ENCODE results near the gene TXNRD1. TPM values are rescaled to one million over a fixed set of nuclear protein-coding genes. Genes with fewer than 3 reads are reported as not detected.

The TXNRD1 gene
- total and polyA plus RNA-seq, 8 donors, result 8.1 to 29.1 (median 15.9) TPM

DNA sequence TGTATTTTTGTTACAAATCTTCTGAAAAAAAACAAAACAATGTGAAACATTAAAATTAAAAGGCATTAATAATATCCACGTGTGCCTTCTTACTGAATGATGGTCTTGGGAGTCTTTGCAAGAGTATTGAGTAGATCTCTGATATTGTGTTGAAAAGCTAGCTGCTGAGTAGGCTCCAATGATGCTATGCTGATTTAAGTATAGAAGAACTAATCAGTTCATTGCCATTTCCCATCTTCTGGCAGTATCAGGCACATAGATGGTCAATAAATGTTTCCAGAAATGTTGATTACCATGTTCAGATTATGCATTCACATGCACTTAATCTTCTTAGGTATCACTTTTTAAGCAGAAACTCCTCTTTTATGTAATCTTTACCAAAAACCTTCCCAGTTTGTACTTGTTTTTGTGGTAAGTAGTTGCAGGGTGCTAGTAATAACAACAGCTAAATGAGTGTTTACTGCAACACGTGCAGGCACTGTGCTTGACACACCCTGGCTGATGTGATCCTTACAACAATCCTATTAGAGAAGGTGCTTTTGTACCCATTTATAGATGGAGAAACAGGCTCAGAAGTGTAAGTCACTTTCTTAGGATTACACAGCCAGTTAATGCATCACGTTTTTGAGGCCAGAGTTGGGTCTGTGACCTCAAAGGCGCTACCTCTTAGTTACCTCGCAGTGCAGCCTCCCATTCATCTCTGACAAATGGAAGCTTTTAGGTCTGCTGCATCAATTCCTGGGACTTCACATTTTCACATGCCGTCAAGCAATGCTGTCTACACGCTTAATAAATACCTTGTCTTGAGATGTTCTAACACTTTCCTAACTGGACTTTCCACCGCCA is 134.9 kb downstream of the TXNRD1 start:
- H3K36me3 ChIP-seq, result peaks cover 0 to 15% (median 10%) of the 10 kb centered on the region in 3 donors
- no peaks in the 10 kb centered on the region for H3K9me3 ChIP-seq
- intact Hi-C loops (cut with DNase I), result no loop called here
- FAIRE-seq, result no peak
- 88 to 92% methylated on average over 8 of the region's 8 CpGs for WGBS, 2 donors
- no peak overlapping the region for H3K27ac ChIP-seq
- H3K4me3 ChIP-seq, result no peak overlapping the region
- no peaks in the 10 kb centered on the region for H3K4me1 ChIP-seq
- no peaks in the 10 kb centered on the region for H3K27me3 ChIP-seq
- ATAC-seq, result no peak
- TF ChIP-seq, protein P1, sequence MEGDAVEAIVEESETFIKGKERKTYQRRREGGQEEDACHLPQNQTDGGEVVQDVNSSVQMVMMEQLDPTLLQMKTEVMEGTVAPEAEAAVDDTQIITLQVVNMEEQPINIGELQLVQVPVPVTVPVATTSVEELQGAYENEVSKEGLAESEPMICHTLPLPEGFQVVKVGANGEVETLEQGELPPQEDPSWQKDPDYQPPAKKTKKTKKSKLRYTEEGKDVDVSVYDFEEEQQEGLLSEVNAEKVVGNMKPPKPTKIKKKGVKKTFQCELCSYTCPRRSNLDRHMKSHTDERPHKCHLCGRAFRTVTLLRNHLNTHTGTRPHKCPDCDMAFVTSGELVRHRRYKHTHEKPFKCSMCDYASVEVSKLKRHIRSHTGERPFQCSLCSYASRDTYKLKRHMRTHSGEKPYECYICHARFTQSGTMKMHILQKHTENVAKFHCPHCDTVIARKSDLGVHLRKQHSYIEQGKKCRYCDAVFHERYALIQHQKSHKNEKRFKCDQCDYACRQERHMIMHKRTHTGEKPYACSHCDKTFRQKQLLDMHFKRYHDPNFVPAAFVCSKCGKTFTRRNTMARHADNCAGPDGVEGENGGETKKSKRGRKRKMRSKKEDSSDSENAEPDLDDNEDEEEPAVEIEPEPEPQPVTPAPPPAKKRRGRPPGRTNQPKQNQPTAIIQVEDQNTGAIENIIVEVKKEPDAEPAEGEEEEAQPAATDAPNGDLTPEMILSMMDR (IDR thresholded peaks at IDR 0.05), result no peak
- no peak for DNase-seq

DNA sequence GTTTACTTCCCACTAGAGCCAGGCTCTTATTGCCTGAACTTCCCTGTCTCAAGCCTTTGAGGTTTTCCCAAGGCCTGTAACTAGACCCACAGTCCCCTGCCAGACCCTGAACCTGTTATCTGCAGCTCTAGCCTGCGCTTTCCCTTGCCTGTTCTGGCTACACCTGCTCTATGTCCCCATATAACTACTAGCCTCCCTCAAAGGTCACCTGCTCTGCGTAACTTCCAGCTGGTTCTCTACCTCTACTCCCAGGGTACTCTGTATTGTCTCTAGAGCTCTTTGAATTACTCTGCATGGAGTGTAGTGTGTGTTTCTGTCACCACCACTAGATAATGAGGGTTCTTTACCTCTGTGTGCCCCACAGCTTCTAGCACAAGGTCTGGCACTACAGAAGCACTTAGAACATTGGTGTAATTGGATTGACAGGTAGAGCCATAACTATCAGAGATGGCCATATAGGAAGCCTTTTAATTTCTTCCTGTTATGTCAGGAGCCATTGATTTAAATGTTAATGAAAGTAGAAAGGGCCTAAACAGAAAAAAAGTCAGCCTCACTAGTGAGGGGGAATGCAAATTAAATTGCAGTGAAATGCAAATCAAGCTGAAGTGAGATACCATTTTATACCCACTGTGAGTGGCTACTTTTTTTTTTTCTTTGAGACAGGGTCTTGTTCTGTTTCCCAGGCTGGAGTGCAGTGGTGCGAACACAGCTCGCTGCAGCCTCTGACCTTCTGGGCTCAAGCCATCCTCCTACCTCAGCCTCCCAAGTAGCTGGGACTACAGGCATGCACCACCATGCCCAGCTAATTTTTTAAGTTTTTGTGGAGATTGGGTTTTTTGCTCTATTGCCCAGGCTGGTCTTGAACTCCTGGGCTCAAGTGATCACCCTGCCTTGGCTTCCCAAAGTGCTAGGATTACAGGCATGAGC is 135.7 kb downstream of the TXNRD1 start:
- Histone ChIP-seq H3K27me3 (no peaks in the 10 kb centered on the region), H3K4me3 (no peak overlapping the region), H3K36me3 (peaks cover 0 to 15% (median 10%) of the 10 kb centered on the region in 3 donors), H3K4me1 (no peaks in the 10 kb centered on the region), H3K9me3 (no peaks in the 10 kb centered on the region), H3K27ac (no peak overlapping the region)
- ATAC-seq (no peak), DNase-seq (no peak), FAIRE-seq (no peak)
- intact Hi-C loops (cut with DNase I), result no loop called here
- 94 to 96% methylated on average over 4 of the region's 4 CpGs for WGBS, 2 donors
- TF ChIP-seq, protein P1 (IDR thresholded peaks at IDR 0.05), result no peak

DNA sequence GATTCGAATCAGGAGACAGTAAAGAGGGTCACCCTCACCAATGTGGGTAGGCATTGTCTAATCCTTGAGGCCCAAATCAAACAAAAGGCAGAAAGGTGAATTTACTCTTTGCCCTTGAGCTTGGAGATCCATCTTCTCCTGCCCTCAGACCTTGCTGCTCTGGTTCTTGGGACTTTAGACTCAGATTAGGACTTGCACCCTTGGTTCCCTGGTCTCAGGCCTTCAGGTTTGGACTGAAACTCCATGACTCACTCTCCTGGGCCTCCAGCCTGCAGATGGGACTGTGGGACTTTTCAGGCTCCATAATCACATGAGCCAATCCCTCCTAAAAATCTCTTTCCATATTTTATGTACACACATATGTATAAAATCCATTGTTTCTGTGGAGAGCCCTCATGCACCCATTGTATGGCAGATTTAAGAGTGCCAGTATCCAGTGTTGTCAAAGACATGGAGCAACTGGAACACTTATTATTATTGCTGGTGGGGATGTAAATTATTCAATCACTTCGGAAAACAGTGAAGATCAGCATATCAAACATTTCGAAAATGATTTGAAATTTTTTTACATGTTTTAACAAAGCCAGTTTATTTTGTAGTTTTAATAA is 136.6 kb downstream of the TXNRD1 start:
- intact Hi-C loops (cut with DNase I), result no loop called here
- TF ChIP-seq, protein P1 (IDR thresholded peaks at IDR 0.05), result no peak
- H3K4me1 ChIP-seq, result no peaks in the 10 kb centered on the region
- H3K9me3 ChIP-seq, result no peaks in the 10 kb centered on the region
- DNase-seq (no peak), FAIRE-seq (no peak), ATAC-seq (peak in 1 of 4 donors; percentile 36)
- 88 to 90% methylated on average over 3 of the region's 3 CpGs for WGBS, 2 donors
- H3K27ac ChIP-seq, result no peak overlapping the region
- H3K27me3 ChIP-seq, result no peaks in the 10 kb centered on the region
- no peak overlapping the region for H3K4me3 ChIP-seq
- peaks cover 0 to 15% (median 10%) of the 10 kb centered on the region in 3 donors for H3K36me3 ChIP-seq

DNA sequence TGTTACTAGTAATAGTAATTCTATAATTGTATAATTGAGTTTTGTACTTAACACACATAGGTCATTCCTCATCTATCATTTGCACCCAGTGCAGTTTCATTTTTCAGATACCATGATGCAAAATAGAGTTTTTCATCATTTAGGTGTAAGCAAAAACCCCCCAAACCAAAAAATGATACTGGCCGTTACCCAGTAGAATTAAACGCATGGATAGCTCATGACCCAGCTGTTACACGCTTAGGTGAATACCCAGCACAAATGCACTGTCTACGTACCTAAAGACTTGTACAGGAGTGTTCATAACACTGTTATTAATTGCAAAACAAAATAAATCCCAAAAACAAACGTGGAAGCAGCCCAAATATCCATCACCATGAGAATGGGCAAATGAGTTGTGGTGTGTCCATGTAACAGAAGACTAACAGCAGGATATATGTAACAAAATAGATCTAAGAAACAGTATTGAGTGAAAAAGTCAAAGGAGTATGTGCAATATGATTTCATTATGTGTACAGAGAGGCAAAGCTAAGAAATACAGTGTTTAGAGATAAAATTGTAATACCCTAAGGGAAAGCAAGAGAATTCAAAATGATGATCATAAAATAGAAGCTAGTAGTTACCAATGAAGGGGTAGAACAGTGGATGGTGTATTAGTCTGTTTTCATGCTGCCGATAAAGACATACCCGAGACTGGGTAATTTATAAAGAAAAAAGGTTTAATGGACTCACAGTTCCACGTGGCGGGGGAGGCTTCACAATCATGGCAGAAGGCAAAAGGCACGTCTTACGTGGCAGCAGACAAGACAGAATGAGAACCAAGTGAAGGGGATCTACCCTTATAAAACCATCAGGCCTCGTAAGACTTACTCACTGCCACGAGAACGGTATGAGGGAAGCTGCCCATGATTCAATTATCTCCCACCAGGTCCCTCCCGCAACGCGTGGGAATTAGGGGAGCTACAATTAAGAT is 137.7 kb downstream of the TXNRD1 start:
- Histone ChIP-seq H3K9me3 (no peaks in the 10 kb centered on the region), H3K4me1 (no peaks in the 10 kb centered on the region), H3K4me3 (no peak overlapping the region), H3K27me3 (no peaks in the 10 kb centered on the region), H3K36me3 (peaks cover 0 to 12% (median 9%) of the 10 kb centered on the region in 3 donors), H3K27ac (no peak overlapping the region)
- 92 to 93% methylated on average over 17 of the region's 17 CpGs for WGBS, 2 donors
- ATAC-seq, result no peak
- DNase-seq, result no peak
- TF ChIP-seq, protein P1 (IDR thresholded peaks at IDR 0.05), result no peak
- FAIRE-seq, result no peak
- intact Hi-C loops (cut with DNase I), result no loop called here

All from pancreas (tissue), 10 donors.